IgD-negative memory B cell (primary cell): ENCODE data around the gene LOC128125822.
A peak's percentile ranks its signal among the peaks of the same experiment; 100 is the strongest.
"Not testable (repeated sequence)": the region's sequence is repeated elsewhere in the genome, so short reads cannot be mapped to it uniquely, and the experiment has no call there.

Source experiments
- H3K27ac Mint-ChIP-seq, 3 donors: one replicate each; pipeline ENCODE4 v1.8.0; 2020 to 2022; ENCODE audit warnings: mild to moderate bottlenecking in 3 of 3, mixed read lengths in 3 of 3, moderate library complexity in 1 of 3
- H3K27me3 Mint-ChIP-seq: one replicate; pipeline ENCODE4 v1.8.0; 2021; ENCODE audit warnings: mixed read lengths
- H3K36me3 Mint-ChIP-seq: one replicate; pipeline ENCODE4 v1.8.0; 2020; ENCODE audit warnings: mild to moderate bottlenecking, mixed read lengths
- H3K4me1 Mint-ChIP-seq, 3 donors: one replicate each; pipeline ENCODE4 v1.8.0; 2020 to 2022; ENCODE audit warnings: mixed read lengths in 3 of 3, mild to moderate bottlenecking in 1 of 3
- H3K4me3 Mint-ChIP-seq, 4 donors: one replicate each; pipeline ENCODE4 v1.8.0; 2020 to 2022; ENCODE audit warnings: mild to moderate bottlenecking in 4 of 4, mixed read lengths in 4 of 4, moderate library complexity in 3 of 4
- H3K9me3 Mint-ChIP-seq, 3 donors: one replicate each; pipeline ENCODE4 v1.8.0; 2020 to 2021; ENCODE audit warnings: mixed read lengths in 3 of 3, mild to moderate bottlenecking in 1 of 3

The LOC128125822 gene

DNA sequence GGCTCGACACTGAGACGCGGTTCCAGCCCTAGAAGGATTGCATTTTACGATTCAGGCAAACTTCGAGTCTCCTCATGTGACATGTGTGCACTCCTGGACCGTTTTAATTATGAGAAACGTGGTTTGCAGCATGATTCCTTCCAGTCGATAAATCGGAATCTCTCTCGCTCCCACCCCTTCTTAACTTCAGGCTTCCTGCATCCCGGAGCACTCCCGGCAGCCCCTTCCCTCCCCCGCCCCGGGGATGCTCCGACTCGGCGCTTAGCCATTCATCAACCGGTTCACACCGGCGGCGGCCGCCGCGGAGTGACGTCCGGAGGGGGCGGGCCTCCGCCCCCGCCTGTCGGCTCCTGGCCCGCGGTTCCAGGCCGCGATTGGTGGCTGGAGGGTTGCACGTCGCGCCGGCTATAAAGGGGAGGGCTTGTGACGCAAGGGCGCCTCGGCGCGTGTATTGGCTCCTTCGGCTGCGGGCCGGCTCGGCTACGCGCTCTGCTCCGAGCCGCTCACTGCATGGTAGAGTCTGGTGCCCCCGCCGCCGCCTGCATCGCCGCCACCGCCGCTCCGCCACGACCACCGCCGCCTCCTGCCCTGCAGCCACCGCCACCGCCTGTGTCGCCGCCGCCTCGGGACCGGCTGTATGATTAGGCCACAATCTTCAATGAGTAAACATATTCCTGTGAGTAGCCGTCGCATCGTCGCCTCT, at the start of gene LOC128125822, which contains the start of gene PTP4A1:
Gene LOC128125822, plus strand, starts transcription at position 437 of the 703 bp plus-strand sequence.
Gene PTP4A1, plus strand, starts transcription at position 437 of the 703 bp plus-strand sequence. CDS start 4,401 bp downstream, outside the sequence.
- peaks cover 17 to 24% (median 18%) of the 10 kb centered on the region in 3 donors for H3K4me1 Mint-ChIP-seq
- no peaks in the 10 kb centered on the region for H3K27me3 Mint-ChIP-seq
- peaks cover 10% of the 10 kb centered on the region for H3K36me3 Mint-ChIP-seq
- H3K4me3 Mint-ChIP-seq: peak within 1 kb of the TSS; percentile 93 to 96 (median 94)
- peak within 1 kb of the TSS; percentile 99 for H3K27ac Mint-ChIP-seq
- no peaks in the 10 kb centered on the region for H3K9me3 Mint-ChIP-seq

DNA sequence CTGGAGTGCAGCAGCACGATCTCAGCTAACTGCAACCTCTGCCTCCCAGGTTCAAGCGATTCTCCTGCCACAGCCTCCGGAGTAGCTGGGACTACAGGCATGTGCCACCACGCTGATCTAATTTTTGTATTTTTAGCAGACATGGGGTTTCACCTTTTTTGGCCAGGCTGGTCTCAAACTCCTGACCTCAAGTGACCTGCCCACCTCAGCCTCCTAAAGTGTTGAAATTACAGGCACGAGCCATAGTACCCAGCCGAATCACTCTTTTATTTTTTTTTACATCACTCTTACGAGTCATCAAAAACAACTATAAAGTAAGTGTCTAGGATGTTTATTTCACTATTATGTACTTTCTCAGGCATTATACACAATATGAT, 49.4 kb upstream of the LOC128125822 start:
- not testable (repeated sequence) for H3K27ac Mint-ChIP-seq, H3K4me3 Mint-ChIP-seq, H3K36me3 Mint-ChIP-seq, H3K9me3 Mint-ChIP-seq, H3K27me3 Mint-ChIP-seq
- peaks cover 18 to 23% (median 19%) of the 10 kb centered on the region in 3 donors for H3K4me1 Mint-ChIP-seq

DNA sequence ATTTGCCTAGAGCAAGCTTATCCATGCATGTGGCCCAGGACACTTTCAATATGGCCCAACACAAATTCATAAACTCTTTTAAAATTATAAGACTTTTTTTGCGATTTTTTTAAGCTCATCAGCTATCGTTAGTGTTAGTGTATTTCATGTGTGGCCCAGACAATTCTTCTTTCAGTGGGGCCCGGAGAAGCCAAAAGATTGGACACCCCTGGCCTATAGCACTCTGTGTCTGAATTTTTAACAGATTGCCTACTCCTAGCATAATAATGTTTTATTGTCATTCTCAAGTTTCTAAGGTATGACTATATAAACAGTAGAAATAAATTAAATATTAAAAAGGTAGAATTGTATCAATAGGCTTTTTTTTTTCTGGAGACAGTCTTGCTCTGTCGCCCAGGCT, 48.6 kb upstream of the LOC128125822 start:
- peaks cover 17 to 23% (median 19%) of the 10 kb centered on the region in 3 donors for H3K4me1 Mint-ChIP-seq
- no peaks in the 10 kb centered on the region for H3K9me3 Mint-ChIP-seq
- H3K27me3 Mint-ChIP-seq: no peaks in the 10 kb centered on the region
- no peak overlapping the region for H3K27ac Mint-ChIP-seq
- H3K36me3 Mint-ChIP-seq: peaks cover 3% of the 10 kb centered on the region
- H3K4me3 Mint-ChIP-seq: no peak overlapping the region

DNA sequence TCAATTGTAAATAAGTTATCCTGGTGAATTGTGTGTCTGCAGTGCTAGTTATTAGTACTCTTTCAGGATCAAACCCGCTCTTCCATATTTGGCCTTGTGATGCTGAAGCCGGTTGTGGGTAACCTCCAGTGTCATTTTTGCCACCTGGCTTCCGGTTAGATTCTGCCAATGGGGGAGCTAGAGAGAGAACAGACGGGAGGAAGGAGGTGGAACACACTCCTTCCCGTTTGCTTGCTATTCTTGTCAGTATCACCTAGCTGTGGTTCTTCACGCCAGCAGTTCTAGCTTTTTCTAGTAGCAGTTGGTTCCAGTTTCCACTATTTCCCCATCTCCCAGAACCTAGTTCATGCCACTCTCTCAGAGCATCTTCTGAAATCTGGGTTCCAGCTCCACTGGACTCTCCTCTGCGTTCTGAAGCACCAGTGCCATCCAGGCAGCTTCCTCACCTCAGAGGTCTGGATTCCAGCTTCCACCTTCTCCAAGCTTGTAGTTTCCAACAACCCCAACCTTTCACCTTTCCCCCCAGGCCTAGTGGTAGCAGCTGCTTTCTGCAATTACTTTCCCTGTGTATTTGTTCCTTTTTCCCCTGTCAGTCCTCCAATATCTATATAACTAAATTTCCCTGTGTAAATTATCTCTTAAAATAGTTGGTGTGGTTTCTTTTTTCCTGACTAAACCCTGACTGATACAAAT, 46.9 kb upstream of the LOC128125822 start:
- H3K9me3 Mint-ChIP-seq: no peaks in the 10 kb centered on the region
- H3K27ac Mint-ChIP-seq: peak overlapping the region in 1 of 3 donors; percentile 79
- no peaks in the 10 kb centered on the region for H3K36me3 Mint-ChIP-seq
- H3K27me3 Mint-ChIP-seq: no peaks in the 10 kb centered on the region
- peaks cover 5 to 8% (median 8%) of the 10 kb centered on the region in 3 donors for H3K4me1 Mint-ChIP-seq
- no peak overlapping the region for H3K4me3 Mint-ChIP-seq

DNA sequence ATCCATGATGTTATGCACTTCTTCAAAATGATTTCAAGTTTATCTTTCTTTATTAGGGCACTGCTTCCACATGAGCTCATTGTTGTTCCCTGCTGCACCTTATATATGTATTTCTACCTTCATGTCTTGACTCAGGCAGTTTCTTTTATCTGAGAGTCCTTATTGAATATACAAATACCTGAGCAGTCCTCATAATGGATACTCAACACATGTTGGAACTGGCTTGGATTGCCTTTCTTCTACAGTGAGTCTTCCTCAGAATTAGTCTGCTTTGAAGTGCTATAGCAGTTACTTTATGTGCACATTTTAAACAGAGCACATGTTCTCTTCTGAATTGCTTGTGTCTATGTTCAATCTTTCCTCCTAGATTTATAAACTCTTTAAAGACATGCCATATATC, 45.3 kb upstream of the LOC128125822 start:
- H3K4me3 Mint-ChIP-seq: no peak overlapping the region
- no peaks in the 10 kb centered on the region for H3K27me3 Mint-ChIP-seq
- peaks cover 5 to 8% (median 6%) of the 10 kb centered on the region in 3 donors for H3K4me1 Mint-ChIP-seq
- H3K9me3 Mint-ChIP-seq: no peaks in the 10 kb centered on the region
- no peak overlapping the region for H3K27ac Mint-ChIP-seq
- H3K36me3 Mint-ChIP-seq: no peaks in the 10 kb centered on the region

DNA sequence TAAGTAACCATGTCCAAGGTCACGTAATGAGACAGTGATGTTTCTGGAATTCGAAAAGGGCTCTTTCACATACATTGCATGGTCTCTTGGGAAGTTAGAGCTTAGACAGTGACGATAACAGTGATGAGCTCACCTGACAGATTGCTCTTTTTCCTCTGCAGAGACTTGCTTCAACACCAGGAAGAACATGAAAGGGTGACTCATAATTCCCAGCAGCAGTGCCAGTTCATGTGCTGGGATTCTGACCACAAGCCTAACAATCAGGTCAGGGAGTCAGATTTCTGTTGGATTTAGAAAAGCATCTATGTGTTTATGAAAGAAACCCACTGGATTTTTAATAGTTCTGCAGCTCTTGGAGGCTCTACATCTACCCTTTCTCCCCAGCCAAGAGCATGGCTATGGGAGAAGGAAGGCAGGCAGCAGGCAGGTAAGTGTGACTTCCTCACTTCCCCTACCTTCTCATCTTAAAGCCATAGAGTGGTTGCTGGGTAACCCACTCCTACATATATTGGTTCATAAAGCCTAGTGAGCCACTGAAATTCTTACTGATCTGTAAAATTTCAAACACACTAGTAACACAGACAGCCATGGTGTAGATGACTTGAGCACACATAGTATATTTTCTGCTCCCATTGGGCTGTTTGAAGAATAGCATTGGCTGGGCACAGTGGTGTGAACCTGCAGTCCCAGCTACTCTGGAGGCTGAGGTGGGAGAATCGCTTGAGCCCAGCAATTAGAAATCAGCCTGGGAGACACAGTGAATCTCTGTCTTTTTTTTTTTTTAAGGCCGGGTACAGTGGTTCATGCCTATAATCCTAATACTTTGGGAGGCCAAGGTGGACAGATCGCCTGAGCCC, 44.4 kb upstream of the LOC128125822 start:
- H3K27me3 Mint-ChIP-seq: no peaks in the 10 kb centered on the region
- H3K9me3 Mint-ChIP-seq: no peaks in the 10 kb centered on the region
- H3K27ac Mint-ChIP-seq: no peak overlapping the region
- H3K36me3 Mint-ChIP-seq: no peaks in the 10 kb centered on the region
- H3K4me1 Mint-ChIP-seq: peaks cover 5 to 8% (median 6%) of the 10 kb centered on the region in 3 donors
- H3K4me3 Mint-ChIP-seq: no peak overlapping the region

DNA sequence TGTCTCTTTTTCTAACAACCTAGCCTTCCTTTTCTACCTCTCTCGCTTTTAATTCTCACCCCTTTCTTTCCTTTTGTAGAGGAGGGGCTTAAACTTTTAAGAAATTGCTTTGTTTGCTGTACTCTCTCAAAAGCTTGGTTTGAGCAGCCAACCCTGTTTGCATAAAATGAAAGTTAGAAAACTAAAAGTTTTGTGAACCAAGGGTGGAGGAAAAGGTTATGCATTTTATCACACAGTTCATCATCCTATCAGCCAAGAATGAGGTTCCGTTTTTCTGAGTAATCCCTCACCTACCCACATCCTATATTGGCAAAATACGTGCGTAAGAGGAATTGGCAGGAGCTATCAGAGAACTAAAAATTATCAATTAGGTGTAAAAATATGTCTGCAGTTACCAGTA, 42.8 kb upstream of the LOC128125822 start:
- H3K9me3 Mint-ChIP-seq: no peaks in the 10 kb centered on the region
- H3K4me3 Mint-ChIP-seq: no peak overlapping the region
- no peaks in the 10 kb centered on the region for H3K36me3 Mint-ChIP-seq
- no peaks in the 10 kb centered on the region for H3K27me3 Mint-ChIP-seq
- H3K27ac Mint-ChIP-seq: no peak overlapping the region
- H3K4me1 Mint-ChIP-seq: peaks cover 5 to 8% (median 6%) of the 10 kb centered on the region in 3 donors

DNA sequence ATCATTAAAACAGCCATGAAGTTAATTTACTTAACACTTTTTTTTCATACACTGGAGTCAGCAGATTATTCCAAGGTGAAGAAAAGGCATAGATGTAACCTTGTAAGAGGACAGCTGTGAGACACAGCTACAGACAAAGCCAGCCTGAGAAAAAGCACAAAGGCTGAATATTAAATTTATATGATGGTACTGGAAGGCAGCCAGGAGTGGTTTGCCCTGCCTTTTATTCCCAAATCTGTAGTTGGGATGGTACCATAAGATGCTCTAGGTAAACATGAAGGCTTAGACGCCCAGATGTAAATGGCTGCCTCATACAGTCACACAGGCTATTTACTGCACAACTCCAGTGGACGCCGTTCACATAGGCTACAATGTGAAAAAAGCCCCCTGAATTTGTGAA, 42.1 kb upstream of the LOC128125822 start:
- H3K27me3 Mint-ChIP-seq: no peaks in the 10 kb centered on the region
- no peaks in the 10 kb centered on the region for H3K9me3 Mint-ChIP-seq
- H3K27ac Mint-ChIP-seq: no peak overlapping the region
- no peaks in the 10 kb centered on the region for H3K36me3 Mint-ChIP-seq
- H3K4me3 Mint-ChIP-seq: no peak overlapping the region
- peaks cover 3 to 6% (median 3%) of the 10 kb centered on the region in 3 donors for H3K4me1 Mint-ChIP-seq

DNA sequence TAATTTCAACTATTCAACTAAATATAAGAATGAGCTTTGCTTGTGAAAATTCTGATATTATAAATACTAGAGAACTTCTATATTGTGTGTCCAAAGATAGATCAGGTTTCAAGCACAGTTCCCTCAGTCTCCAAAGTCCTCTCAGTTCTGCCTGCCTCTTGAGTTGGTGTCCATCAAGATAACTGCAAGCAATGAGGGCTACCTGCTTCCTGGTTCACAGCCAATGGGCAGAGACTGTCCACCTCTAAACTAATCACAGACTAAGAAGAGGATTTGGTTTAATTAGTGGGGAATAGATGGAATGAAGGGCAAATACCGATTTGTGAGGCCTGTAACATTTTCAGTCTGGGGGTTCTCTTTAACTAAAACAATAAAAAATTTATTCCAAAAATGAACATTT, 41.3 kb upstream of the LOC128125822 start:
- Mint-ChIP-seq H3K4me1 (no peaks in the 10 kb centered on the region), H3K27me3 (no peaks in the 10 kb centered on the region), H3K9me3 (no peaks in the 10 kb centered on the region), H3K27ac (no peak overlapping the region), H3K4me3 (no peak overlapping the region), H3K36me3 (no peaks in the 10 kb centered on the region)

DNA sequence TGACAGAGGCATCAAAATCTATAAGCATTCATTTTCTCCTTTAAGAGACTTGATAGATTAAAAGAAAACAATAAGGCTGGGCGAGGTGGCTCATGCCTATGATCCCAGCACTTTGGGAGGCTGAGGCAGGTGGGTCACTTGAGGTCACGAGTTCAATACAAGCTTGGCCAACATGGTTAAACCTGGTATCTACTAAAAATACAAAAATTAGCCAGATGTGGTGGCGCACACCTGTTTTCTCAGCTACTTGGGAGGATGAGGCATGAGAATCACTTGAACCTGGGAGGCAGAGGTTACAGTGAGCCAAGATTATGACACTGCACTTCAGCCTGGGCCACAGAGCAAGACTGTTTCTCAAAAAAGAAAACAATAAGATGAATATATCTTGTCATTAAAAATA, 39.3 kb upstream of the LOC128125822 start:
- Mint-ChIP-seq H3K27ac (no peak overlapping the region), H3K27me3 (no peaks in the 10 kb centered on the region), H3K4me3 (no peak overlapping the region), H3K9me3 (no peaks in the 10 kb centered on the region), H3K4me1 (peaks cover 4 to 9% (median 7%) of the 10 kb centered on the region in 3 donors), H3K36me3 (no peaks in the 10 kb centered on the region)

DNA sequence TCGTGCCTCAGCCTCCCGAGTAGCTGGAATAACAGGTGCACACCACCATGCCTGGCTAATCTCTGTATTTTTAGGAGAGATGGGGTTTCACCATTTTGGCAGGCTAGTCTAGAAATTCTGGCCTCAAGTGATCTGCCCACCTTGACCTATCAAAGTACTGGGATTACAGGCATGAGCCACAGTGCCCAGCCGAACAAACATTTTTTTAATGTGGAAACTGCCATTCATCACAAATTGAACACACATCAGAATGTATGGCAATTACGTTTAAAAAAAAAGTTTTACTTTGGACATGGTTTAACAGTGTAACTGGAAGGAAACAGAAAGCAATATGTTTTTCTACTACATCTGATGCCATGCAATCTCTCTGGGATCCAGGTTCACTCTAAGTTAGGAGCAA, 38.3 kb upstream of the LOC128125822 start:
- Mint-ChIP-seq H3K27ac (no peak overlapping the region), H3K4me1 (peaks cover 4 to 9% (median 7%) of the 10 kb centered on the region in 3 donors), H3K36me3 (no peaks in the 10 kb centered on the region), H3K27me3 (no peaks in the 10 kb centered on the region), H3K9me3 (no peaks in the 10 kb centered on the region), H3K4me3 (no peak overlapping the region)

DNA sequence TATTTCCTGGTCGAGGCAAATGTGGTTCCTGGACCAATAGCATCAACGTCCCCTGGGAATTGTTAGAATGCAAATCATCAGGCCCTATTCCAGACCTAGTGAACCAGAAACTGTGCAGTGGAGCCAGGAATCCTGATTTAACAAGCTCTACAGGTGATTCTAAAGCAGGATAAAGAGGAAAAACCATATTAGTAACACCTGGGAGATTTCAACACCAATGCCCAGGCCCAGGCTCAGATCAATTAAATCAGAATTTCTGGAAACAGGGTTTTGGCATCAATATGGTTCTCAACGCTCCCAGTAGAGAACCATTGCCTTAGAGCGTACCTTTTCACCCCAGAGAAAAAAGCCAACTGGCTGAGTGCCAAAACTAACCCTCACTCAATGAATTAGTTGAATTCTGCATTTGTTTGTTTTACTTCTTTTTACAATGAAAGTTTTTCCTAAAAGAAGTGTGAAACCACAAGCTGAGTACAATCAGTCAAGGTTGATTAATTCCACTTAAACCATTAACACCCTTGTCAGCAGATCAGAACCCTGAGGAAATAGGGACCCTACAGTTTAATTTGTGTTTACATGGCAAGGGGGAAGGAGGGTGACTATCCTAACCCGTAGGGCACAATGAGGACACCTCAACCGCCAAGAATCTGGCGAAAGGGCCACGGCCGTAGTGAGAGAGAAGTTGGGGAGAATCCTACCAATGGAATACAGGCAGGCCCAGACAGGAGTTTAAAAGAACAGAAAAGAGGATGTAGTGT, 34.9 kb upstream of the LOC128125822 start:
- Mint-ChIP-seq H3K4me1 (peaks cover 4 to 9% (median 7%) of the 10 kb centered on the region in 3 donors), H3K4me3 (no peak overlapping the region), H3K27me3 (peaks cover 5% of the 10 kb centered on the region), H3K36me3 (no peaks in the 10 kb centered on the region), H3K27ac (no peak overlapping the region), H3K9me3 (peaks cover 0 to 3% (median 0%) of the 10 kb centered on the region in 3 donors)

DNA sequence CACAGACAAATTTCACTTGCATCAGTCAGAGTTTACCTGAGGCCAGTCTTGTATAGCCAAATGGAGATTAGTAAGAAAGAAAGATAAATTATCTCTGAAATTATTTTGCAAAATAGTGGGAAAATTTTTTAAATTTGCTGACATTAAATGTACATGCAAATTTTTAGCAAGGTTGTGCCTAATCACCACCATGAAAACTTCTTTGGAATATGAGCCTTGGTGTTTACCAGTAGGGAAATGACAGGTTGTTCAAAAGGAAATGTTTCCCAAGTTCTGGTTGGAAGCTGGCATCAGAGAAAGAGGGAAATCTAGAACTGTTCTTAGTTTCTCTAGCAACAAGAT, 34.4 kb upstream of the LOC128125822 start:
- Mint-ChIP-seq H3K36me3 (no peaks in the 10 kb centered on the region), H3K4me3 (no peak overlapping the region), H3K27ac (no peak overlapping the region), H3K27me3 (peaks cover 7% of the 10 kb centered on the region), H3K4me1 (peaks cover 4 to 9% (median 7%) of the 10 kb centered on the region in 3 donors), H3K9me3 (peaks cover 0 to 3% (median 0%) of the 10 kb centered on the region in 3 donors)

DNA sequence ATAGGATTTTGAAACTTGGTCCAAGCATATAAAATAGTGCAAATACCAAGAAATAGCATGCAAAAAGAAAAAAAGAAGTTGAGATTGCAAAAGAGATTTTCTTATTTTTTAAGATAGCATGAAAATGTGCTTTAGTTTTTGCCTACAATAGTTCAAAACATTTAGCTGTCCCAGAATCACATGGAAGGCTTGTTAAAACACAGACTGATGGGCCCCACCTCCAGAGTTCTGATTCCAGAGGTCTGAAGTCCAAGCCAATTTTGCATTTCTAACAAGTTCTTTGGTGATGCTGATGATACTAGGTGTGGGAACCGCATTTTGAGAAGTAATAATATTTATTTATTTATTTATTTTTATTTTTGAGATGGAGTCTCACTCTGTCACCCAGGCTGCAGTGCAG, 33.7 kb upstream of the LOC128125822 start:
- H3K9me3 Mint-ChIP-seq: peaks cover 0 to 3% (median 0%) of the 10 kb centered on the region in 3 donors
- H3K4me3 Mint-ChIP-seq: no peak overlapping the region
- H3K27ac Mint-ChIP-seq: no peak overlapping the region
- H3K4me1 Mint-ChIP-seq: peaks cover 4 to 9% (median 7%) of the 10 kb centered on the region in 3 donors
- H3K27me3 Mint-ChIP-seq: peaks cover 7% of the 10 kb centered on the region
- no peaks in the 10 kb centered on the region for H3K36me3 Mint-ChIP-seq
